ENCODE data around the gene C12orf76. TPM values are rescaled to one million over a fixed set of nuclear protein-coding genes. Genes with fewer than 3 reads are reported as not detected.

C12orf76 gene
- total RNA-seq, 4 donors from 2014 or later = 3.0 to 22.8 (median 8.0) TPM

DNA sequence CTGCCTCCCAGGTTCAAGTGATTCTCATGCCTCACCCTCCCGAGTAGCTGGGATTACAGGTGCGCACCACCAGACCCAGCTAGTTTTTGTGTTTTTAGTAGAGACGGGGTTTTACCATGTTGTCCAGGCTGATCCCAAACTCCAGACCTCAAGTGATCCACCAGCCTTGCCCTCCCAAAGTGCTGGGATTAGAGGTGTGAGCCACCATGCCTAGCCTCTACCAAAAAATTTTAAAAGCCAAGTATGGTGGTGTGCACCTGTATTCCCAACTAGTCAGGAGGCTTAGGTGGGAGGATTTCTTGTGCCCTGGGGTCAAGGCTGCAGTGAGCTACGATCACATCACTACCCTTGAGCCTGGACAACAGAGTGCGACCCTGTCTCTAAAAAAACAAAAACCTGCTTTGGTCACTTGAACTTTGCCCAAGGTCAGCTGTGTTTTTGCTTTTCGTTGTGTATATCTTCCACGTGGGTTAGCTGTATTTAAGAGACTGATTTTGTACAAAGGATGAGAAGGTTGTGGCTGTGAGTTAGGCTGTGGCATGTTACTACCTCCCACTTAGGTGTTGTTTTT, 12.7 kb downstream of the C12orf76 start:
- in situ Hi-C loops (cut with MboI; ENCODE audit: low sequenced_read_pairs in 4 of 4) = no loop called here
- ATAC-seq (no peak), DNase-seq (no peak)
- Histone ChIP-seq H3K27me3 (no peaks in the 10 kb centered on the region), H3K4me3 (no peak overlapping the region), H3K9me3 (no peaks in the 10 kb centered on the region), H3K36me3 (peaks cover 0 to 24% of the 10 kb centered on the region in 2 donors), H3K4me1 (peaks cover 26 to 35% of the 10 kb centered on the region in 2 donors), H3K27ac (no peak overlapping the region)
- no peak for TF ChIP-seq POLR2A (IDR thresholded peaks at IDR 0.05)
- TF ChIP-seq, protein P1, sequence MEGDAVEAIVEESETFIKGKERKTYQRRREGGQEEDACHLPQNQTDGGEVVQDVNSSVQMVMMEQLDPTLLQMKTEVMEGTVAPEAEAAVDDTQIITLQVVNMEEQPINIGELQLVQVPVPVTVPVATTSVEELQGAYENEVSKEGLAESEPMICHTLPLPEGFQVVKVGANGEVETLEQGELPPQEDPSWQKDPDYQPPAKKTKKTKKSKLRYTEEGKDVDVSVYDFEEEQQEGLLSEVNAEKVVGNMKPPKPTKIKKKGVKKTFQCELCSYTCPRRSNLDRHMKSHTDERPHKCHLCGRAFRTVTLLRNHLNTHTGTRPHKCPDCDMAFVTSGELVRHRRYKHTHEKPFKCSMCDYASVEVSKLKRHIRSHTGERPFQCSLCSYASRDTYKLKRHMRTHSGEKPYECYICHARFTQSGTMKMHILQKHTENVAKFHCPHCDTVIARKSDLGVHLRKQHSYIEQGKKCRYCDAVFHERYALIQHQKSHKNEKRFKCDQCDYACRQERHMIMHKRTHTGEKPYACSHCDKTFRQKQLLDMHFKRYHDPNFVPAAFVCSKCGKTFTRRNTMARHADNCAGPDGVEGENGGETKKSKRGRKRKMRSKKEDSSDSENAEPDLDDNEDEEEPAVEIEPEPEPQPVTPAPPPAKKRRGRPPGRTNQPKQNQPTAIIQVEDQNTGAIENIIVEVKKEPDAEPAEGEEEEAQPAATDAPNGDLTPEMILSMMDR (IDR thresholded peaks at IDR 0.05 in 4 of 5, conservative IDR thresholded peaks at IDR 0.05 in 1 of 5) = no peak
- intact Hi-C loops (cut with DNase I; ENCODE audit: low total_unique reads) = no loop called here

DNA sequence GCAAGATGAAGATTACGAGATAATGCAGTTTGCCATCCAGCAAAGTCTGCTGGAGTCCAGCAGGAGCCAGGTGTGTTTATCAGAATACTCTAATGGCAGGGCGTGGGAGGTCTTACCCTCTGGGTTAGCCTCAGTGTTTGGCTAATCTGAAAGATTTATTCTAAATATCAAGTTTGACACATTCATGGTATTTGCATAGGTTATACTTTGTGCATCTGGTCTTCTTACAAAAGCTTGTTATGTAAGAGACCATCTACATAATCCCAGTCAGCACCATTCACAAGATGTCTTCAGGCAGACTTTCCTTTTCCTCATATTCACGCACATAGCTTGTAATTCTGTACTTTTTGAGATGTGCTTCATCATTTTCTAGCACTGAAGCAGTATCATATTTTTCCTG, 14.4 kb downstream of the C12orf76 start:
- Histone ChIP-seq H3K4me1 (peaks cover 16 to 20% of the 10 kb centered on the region in 2 donors), H3K36me3 (peaks cover 0 to 41% of the 10 kb centered on the region in 2 donors), H3K9me3 (no peaks in the 10 kb centered on the region), H3K27me3 (no peaks in the 10 kb centered on the region), H3K27ac (no peak overlapping the region), H3K4me3 (no peak overlapping the region)
- in situ Hi-C loops (cut with MboI; ENCODE audit: low sequenced_read_pairs in 4 of 4) (no loop called here), intact Hi-C loops (cut with DNase I; ENCODE audit: low total_unique reads) (no loop called here)
- ATAC-seq (no peak), DNase-seq (no peak)
- TF ChIP-seq, protein P1 (IDR thresholded peaks at IDR 0.05 in 4 of 5, conservative IDR thresholded peaks at IDR 0.05 in 1 of 5) = no peak
- no peak for TF ChIP-seq POLR2A (IDR thresholded peaks at IDR 0.05)

DNA sequence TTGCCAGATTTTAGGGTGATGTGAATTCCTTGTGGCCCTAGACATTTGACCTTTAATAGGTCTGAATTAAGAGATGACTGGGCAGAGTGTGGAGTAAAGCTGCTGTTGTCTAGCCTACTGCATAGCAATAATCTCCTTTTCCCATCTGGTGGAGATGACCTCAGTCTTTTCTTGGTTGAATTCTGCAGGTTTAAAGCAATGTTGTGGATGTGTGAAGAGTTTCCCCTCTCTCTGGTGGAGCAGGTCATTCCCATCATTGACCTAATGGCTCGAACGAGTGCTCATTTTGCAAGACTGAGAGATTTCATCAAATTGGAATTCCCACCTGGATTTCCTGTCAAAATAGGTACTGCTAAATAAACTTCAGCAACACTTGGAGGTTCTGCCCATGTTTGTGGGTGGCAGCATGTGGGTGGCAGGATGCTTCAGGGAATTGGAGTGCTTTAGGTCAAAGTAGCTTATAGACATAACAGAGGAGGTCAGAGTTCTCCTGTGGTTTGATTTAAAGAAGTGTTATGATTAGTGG, 19.0 kb downstream of the C12orf76 start:
- H3K36me3 ChIP-seq = peaks cover 0 to 62% of the 10 kb centered on the region in 2 donors
- TF ChIP-seq, protein P1 (IDR thresholded peaks at IDR 0.05 in 4 of 5, conservative IDR thresholded peaks at IDR 0.05 in 1 of 5) = no peak
- no peak for TF ChIP-seq POLR2A (IDR thresholded peaks at IDR 0.05)
- no peak for ATAC-seq

DNA sequence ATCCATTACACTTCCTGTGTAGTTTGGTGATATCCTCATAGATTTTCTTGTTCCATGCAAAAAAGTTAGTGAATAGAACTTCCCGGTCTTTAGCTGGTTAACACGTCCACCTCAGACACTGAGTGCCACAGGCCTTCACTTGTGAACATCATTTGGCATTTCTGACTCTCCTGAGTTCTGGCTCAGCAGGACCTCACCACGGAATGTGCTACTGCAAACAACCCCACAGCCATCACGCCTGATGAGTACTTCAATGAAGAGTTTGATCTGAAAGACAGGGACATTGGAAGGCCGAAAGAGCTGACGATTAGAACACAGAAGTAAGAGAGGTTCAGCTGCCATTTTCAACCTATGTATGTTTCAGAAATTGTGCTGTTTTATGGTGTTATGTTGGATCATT, 20.0 kb downstream of the C12orf76 start:
- H3K27ac ChIP-seq = no peak overlapping the region
- in situ Hi-C loops (cut with MboI; ENCODE audit: low sequenced_read_pairs in 4 of 4) (no loop called here), intact Hi-C loops (cut with DNase I; ENCODE audit: low total_unique reads) (no loop called here)
- TF ChIP-seq POLR2A (IDR thresholded peaks at IDR 0.05) = no peak
- TF ChIP-seq, protein P1 (IDR thresholded peaks at IDR 0.05 in 4 of 5, conservative IDR thresholded peaks at IDR 0.05 in 1 of 5) = no peak
- DNase-seq = no peak
- H3K9me3 ChIP-seq = no peaks in the 10 kb centered on the region
- ATAC-seq = no peak
- no peak overlapping the region for H3K4me3 ChIP-seq
- no peaks in the 10 kb centered on the region for H3K27me3 ChIP-seq
- H3K36me3 ChIP-seq = peaks cover 0 to 51% of the 10 kb centered on the region in 2 donors
- peaks cover 15 to 19% of the 10 kb centered on the region in 2 donors for H3K4me1 ChIP-seq

More for the DNA sequence above, 19.0 kb downstream of the C12orf76 start:
- H3K27ac ChIP-seq = no peak overlapping the region
- H3K4me3 ChIP-seq = no peak overlapping the region
- peaks cover 8 to 9% of the 10 kb centered on the region in 2 donors for H3K4me1 ChIP-seq
- H3K9me3 ChIP-seq = no peaks in the 10 kb centered on the region
- no peaks in the 10 kb centered on the region for H3K27me3 ChIP-seq
- intact Hi-C loops (cut with DNase I; ENCODE audit: low total_unique reads) = no loop called here
- in situ Hi-C loops (cut with MboI; ENCODE audit: low sequenced_read_pairs in 4 of 4) = no loop called here
- no peak for DNase-seq
